SK-N-SH (cell line): Measurements from ENCODE around the gene DSCAML1. TPM values are rescaled to one million over a fixed set of nuclear protein-coding genes. Genes with fewer than 3 reads are reported as not detected.
A peak's percentile ranks its signal among the peaks of the same experiment; 100 is the strongest.

Experiments used
- CTCF ChIA-PET: fragments of 300-600, 350-600 bp; formaldehyde crosslinking; extraction: SDS; loops from one replicate; lab custom pipeline; 2021; lab: Yijun Ruan, JAX
- POLR2A ChIA-PET: fragments of 350-600 bp; sonication (Branson Sonifier 250); formaldehyde crosslinking; extraction: SDS; loops from one replicate; lab custom pipeline; 2020; ENCODE audit warnings: antibody characterized with exemption, inconsistent platforms; lab: Yijun Ruan, JAX
- DNase-seq: peaks from one replicate; pipeline ENCODE4 v3.0.0; 2012
- H2AFZ ChIP-seq: fragments of 200-600 bp; sonication (generic); 2 replicates; pipeline ENCODE4 v1.8.1; 2016; ENCODE audit warnings: antibody characterized with exemption, mild to moderate bottlenecking, low read depth
- H3F3A ChIP-seq: fragments of 200-600 bp; sonication (generic); replicated peaks from 2 replicates; pipeline ENCODE3; 2016; ENCODE audit warnings: antibody characterized with exemption, mild to moderate bottlenecking; ENCODE audit not compliant: insufficient read depth
- H3K27ac ChIP-seq, 2 experiments: fragments of 200-500 bp in 1 of 2; fragments of 200-600 bp in 1 of 2; sonication (Bioruptor generic) in 1 of 2; sonication (generic), shearing (Covaris generic) in 1 of 2; 2 replicates each; pipeline versions ENCODE4 v1.5.1 to v1.6.1; 2014 to 2016; ENCODE audit warnings: low read depth in 2 of 2, inconsistent platforms in 1 of 2, low read length in 1 of 2, mild to moderate bottlenecking in 1 of 2, mixed read lengths in 1 of 2
- H3K27me3 ChIP-seq: fragments of 200-600 bp; sonication (generic), shearing (Covaris generic); 2 replicates; pipeline ENCODE4 v1.6.1; 2016; ENCODE audit warnings: mixed run types; ENCODE audit not compliant: insufficient read depth
- H3K36me3 ChIP-seq, 2 experiments: fragments of 200-500 bp in 1 of 2; fragments of 200-600 bp in 1 of 2; sonication (Bioruptor generic) in 1 of 2; sonication (generic) in 1 of 2; replicated peaks in 1 of 2; 2 replicates each; pipeline versions ENCODE3 to v1.5.1; 2014 to 2016; ENCODE audit warnings: low read length in 1 of 2, mild to moderate bottlenecking in 1 of 2; ENCODE audit not compliant: insufficient read depth in 2 of 2, control insufficient read depth in 1 of 2
- H3K4me1 ChIP-seq, 2 experiments: fragments of 200-500 bp in 1 of 2; fragments of 200-600 bp in 1 of 2; sonication (Bioruptor generic) in 1 of 2; sonication (generic), shearing (Covaris generic) in 1 of 2; 2 replicates each; pipeline versions ENCODE4 v1.5.1 to v1.6.1; 2014 to 2016; ENCODE audit warnings: low read depth in 1 of 2, low read length in 1 of 2, mixed run types in 1 of 2; ENCODE audit not compliant: insufficient read depth in 2 of 2, control insufficient read depth in 1 of 2
- H3K4me2 ChIP-seq: fragments of 200-600 bp; sonication (generic), shearing (Covaris generic); 2 replicates; pipeline ENCODE4 v1.6.1; 2017; ENCODE audit warnings: mixed run types
- H3K4me3 ChIP-seq, 2 experiments: fragments of 200-500 bp in 1 of 2; fragments of 200-600 bp in 1 of 2; sonication (Bioruptor generic) in 1 of 2; sonication (generic), shearing (Covaris generic) in 1 of 2; 2 replicates each; pipeline versions ENCODE4 v1.5.1 to v1.8.1; 2014 to 2016; ENCODE audit warnings: low read depth in 2 of 2, inconsistent platforms in 1 of 2, low read length in 1 of 2, mild to moderate bottlenecking in 1 of 2, mixed read lengths in 1 of 2, moderate library complexity in 1 of 2
- H3K79me2 ChIP-seq: fragments of 200-600 bp; sonication (generic); 2 replicates; pipeline ENCODE4 v1.8.1; 2017; ENCODE audit warnings: mild to moderate bottlenecking; ENCODE audit not compliant: insufficient read depth
- H3K9ac ChIP-seq: fragments of 200-600 bp; sonication (generic); 2 replicates; pipeline ENCODE4 v1.6.1; 2017; ENCODE audit warnings: mixed run types
- H3K9me2 ChIP-seq: fragments of 200-600 bp; sonication (generic); 2 replicates; pipeline ENCODE4 v1.6.1; 2017; ENCODE audit warnings: mixed run types
- H3K9me3 ChIP-seq: fragments of 200-600 bp; sonication (generic); 2 replicates; pipeline ENCODE4 v1.6.1; 2017; ENCODE audit warnings: mixed run types, mild to moderate bottlenecking, moderate library complexity
- H4K20me1 ChIP-seq: fragments of 200-600 bp; sonication (generic); 2 replicates; pipeline ENCODE4 v1.6.1; 2017; ENCODE audit warnings: mild to moderate bottlenecking, mixed run types; ENCODE audit not compliant: insufficient read depth
- CHD2 ChIP-seq: fragments of 150-350 bp; IDR thresholded peaks from 2 replicates; pipeline ENCODE4 v1.6.1; 2018; ENCODE audit warnings: low read length; ENCODE audit not compliant: partially characterized antibody
- FOSL2 ChIP-seq: IDR thresholded peaks from 2 replicates; pipeline ENCODE4 v1.4.0; 2012; ENCODE audit warnings: low read depth, mild to moderate bottlenecking, moderate library complexity, borderline replicate concordance
- NFIC ChIP-seq: IDR thresholded peaks from 2 replicates; pipeline ENCODE4 v1.4.0; 2012; ENCODE audit warnings: borderline replicate concordance
- NRF1 ChIP-seq: IDR thresholded peaks from 2 replicates; pipeline ENCODE4 v1.6.1; 2012; ENCODE audit warnings: low read depth, mild to moderate bottlenecking, low read length
- POLR2AphosphoS5 ChIP-seq: IDR thresholded peaks from 2 replicates; pipeline ENCODE4 v1.6.1; 2012; ENCODE audit warnings: low read depth, low read length
- RAD21 ChIP-seq: IDR thresholded peaks from 2 replicates; pipeline ENCODE4 v1.6.1; 2012; ENCODE audit warnings: mild to moderate bottlenecking, low read length
- RCOR1 ChIP-seq: fragments of 150-350 bp; IDR thresholded peaks from 2 replicates; pipeline ENCODE4 v1.6.1; 2017; ENCODE audit warnings: antibody characterized with exemption, low read length
- SIN3A ChIP-seq: IDR thresholded peaks from 2 replicates; pipeline ENCODE4 v1.6.1; 2012; ENCODE audit warnings: low read depth, mild to moderate bottlenecking, low read length, moderate library complexity, borderline replicate concordance
- TCF12 ChIP-seq: IDR thresholded peaks from 2 replicates; pipeline ENCODE4 v1.4.0; 2012
- TEAD4 ChIP-seq: IDR thresholded peaks from 2 replicates; pipeline ENCODE4 v1.4.0; 2012; ENCODE audit warnings: mild to moderate bottlenecking, borderline replicate concordance; ENCODE audit not compliant: insufficient read depth
- WGBS: methylation state at CpG from one replicate; pipeline ENCODE4 v1.1.6; 2017; ENCODE audit warnings: low lambda C conversion rate; 5-methylcytosine and 5-hydroxymethylcytosine counted together
- polyA plus RNA-seq, 3 experiments: library from polyadenylated mRNA; depleted of rRNA; stranded (reverse); fragments of >200 nt; gene quantifications; 2 replicates each; pipeline ENCODE4 v1.2.3, GENCODE V29; 2012
- TF ChIP-seq, protein P1 (sequence below): fragments of 150-350 bp; IDR thresholded peaks from 2 replicates; pipeline ENCODE4 v1.6.1; 2016; ENCODE audit warnings: mild to moderate bottlenecking, low read depth, low read length

The DSCAML1 gene
- polyA plus RNA-seq, 1 of the 3 experiments (the other 2 are of a cell fraction), result not detected

DNA sequence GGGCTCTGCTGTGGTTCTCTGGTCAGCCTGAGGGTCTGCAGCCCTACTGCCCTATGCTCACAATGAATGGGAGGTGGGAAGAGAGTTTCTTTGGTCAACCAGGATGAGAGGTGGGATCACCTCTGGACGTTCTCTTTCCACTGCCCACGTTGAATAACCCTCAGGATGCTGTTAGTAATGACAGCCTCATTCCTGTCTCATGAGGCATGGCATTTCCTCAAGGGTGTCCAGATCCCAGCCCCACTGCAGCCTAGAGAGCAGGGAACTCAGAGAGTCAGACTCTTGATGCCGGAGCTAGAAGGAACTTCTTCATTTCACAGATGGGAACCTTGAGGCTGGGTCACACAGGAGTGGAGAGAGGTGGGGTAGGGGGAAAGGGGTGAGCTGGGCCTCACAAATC lies 273.3 kb downstream of the DSCAML1 start:
- 11% methylated on average over 3 of the region's 3 CpGs for WGBS
- POLR2A ChIA-PET, result no interaction called here
- Histone ChIP-seq H3K79me2 (no peaks in the 10 kb centered on the region), H4K20me1 (no peaks in the 10 kb centered on the region), H3F3A (no peaks in the 10 kb centered on the region), H3K27me3 (no peaks in the 10 kb centered on the region; the same call in 1 of the 2 replicates), H3K9me3 (no peaks in the 10 kb centered on the region), H3K9me2 (no peaks in the 10 kb centered on the region), H3K27ac (peak overlapping the region in 1 of 2 experiments; percentile 81; a peak in 2 of 4 replicates), H3K9ac (no peak overlapping the region), H3K36me3 (no peaks in the 10 kb centered on the region), H2AFZ (no peak overlapping the region), H3K4me3 (no peak overlapping the region), H3K4me1 (peaks cover 0 to 42% of the 10 kb centered on the region in 2 experiments; a peak in 2 of 4 replicates), H3K4me2 (no peak overlapping the region)
- no peak for TF ChIP-seq TCF12
- TF ChIP-seq, protein P1, sequence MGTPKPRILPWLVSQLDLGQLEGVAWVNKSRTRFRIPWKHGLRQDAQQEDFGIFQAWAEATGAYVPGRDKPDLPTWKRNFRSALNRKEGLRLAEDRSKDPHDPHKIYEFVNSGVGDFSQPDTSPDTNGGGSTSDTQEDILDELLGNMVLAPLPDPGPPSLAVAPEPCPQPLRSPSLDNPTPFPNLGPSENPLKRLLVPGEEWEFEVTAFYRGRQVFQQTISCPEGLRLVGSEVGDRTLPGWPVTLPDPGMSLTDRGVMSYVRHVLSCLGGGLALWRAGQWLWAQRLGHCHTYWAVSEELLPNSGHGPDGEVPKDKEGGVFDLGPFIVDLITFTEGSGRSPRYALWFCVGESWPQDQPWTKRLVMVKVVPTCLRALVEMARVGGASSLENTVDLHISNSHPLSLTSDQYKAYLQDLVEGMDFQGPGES, result no peak
- DNase-seq, result no peak
- CTCF ChIA-PET, result interaction anchor here (1.0 to 1.3 kb wide), 5 partner anchors 13 to 286 kb away, joined by 3 to 5 read pairs (median 3); no protein-coding TSS in a partner anchor

DNA sequence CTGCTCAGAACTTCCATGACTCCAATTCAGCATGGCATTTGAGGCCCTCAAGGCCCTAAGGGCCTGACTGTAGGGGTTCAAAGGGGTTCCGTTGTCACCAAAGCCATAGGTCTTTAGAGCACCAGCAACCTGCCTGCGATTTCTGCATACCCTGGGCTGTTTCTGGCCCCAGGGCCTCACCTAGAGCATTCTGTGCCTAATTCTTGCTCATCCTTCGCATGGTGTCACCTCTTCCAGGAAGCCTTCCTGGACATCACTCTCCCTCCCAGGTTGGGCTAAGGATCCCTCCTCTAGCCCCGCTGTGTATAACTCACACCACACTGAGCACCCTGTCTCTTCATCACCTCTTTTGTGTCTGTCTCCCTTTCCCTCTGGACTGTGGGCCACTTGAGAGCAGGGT lies 275.0 kb downstream of the DSCAML1 start:
- POLR2A ChIA-PET, result no interaction called here
- 63% methylated on average over 4 of the region's 4 CpGs for WGBS
- Histone ChIP-seq H3K27ac (no peak overlapping the region), H3K9me2 (no peaks in the 10 kb centered on the region), H3K79me2 (no peaks in the 10 kb centered on the region), H3K4me3 (no peak overlapping the region), H2AFZ (no peak overlapping the region), H3K4me2 (no peak overlapping the region), H3K9ac (no peak overlapping the region), H3K9me3 (no peaks in the 10 kb centered on the region), H3K27me3 (no peaks in the 10 kb centered on the region), H3K36me3 (no peaks in the 10 kb centered on the region), H3F3A (no peaks in the 10 kb centered on the region), H4K20me1 (no peaks in the 10 kb centered on the region), H3K4me1 (peaks cover 0 to 32% of the 10 kb centered on the region in 2 experiments; a peak in 2 of 4 replicates)
- no peak for TF ChIP-seq FOSL2
- TF ChIP-seq, protein P1, result no peak
- TF ChIP-seq SIN3A, result no peak
- no peak for TF ChIP-seq RAD21
- TF ChIP-seq POLR2AphosphoS5, result no peak
- TF ChIP-seq NFIC, result no peak
- TF ChIP-seq RCOR1, result no peak
- no peak for TF ChIP-seq TCF12
- TF ChIP-seq NRF1, result no peak
- no peak for TF ChIP-seq CHD2
- no peak for TF ChIP-seq TEAD4
- CTCF ChIA-PET, result interaction anchor here (1.0 to 1.9 kb wide), 2 partner anchors 12 to 96 kb away, joined by 3 to 6 read pairs; no protein-coding TSS in a partner anchor
- no peak for DNase-seq
